Adrenal gland (tissue), 12 donors: Measurements from ENCODE around the gene PSMG4. TPM values are rescaled to one million over a fixed set of nuclear protein-coding genes. Genes with fewer than 3 reads are reported as not detected.

Experiments used
- DNase-seq, 7 donors: peaks; one replicate each; pipeline ENCODE4 v3.0.0-alpha.2; 2019 to 2020
- H3K27ac ChIP-seq, 5 donors: fragments of 200-600 bp; sonication (generic) in 4 of 5; 1 replicate in 3 of 5; 2 replicates in 2 of 5; pipeline versions ENCODE4 v1.5.1 to v1.8.0; 2016 to 2020; ENCODE audit warnings: mild to moderate bottlenecking in 1 of 5
- H3K27me3 ChIP-seq: fragments of 200-600 bp; 2 replicates; pipeline ENCODE4 v1.8.0; 2021
- H3K36me3 ChIP-seq, 2 donors: fragments of 200-600 bp; replicated peaks in 1 of 2; 1 replicate in 1 of 2; 2 replicates in 1 of 2; pipeline versions ENCODE4 v1.5.1 to v1.8.0; 2018 to 2022
- H3K4me1 ChIP-seq, 2 donors: fragments of 200-600 bp; replicated peaks in 1 of 2; 1 replicate in 1 of 2; 2 replicates in 1 of 2; pipeline versions ENCODE4 v1.5.1 to v1.8.0; 2018 to 2021
- H3K4me3 ChIP-seq, 4 donors: fragments of 200-600 bp; sonication (generic) in 3 of 4; one replicate each; pipeline ENCODE4 v1.5.1; 2016 to 2018
- H3K9me3 ChIP-seq, 3 donors: fragments of 200-600 bp; sonication (generic) in 1 of 3; replicated peaks in 1 of 3; 1 replicate in 2 of 3; 2 replicates in 1 of 3; pipeline versions ENCODE4 v1.5.1 to v1.8.0; 2016 to 2021
- POLR2A ChIP-seq, 2 donors: fragments of 450-650 bp; IDR thresholded peaks; one replicate each; pipeline ENCODE4 v1.6.1; 2017; ENCODE audit warnings: antibody characterized with exemption in 2 of 2, mild to moderate bottlenecking in 2 of 2, moderate library complexity in 1 of 2
- WGBS, 4 donors: extraction: QIAGEN DNeasy Blood & Tissue Kit in 2 of 4; methylation state at CpG; one replicate each; pipeline versions ENCODE4 v1.1.5 to v1.1.7; 2013 to 2017; 5-methylcytosine and 5-hydroxymethylcytosine counted together
- intact Hi-C, 2 donors: fragments of 100-400 bp; cut with DNase I; formaldehyde crosslinking; loops; one replicate each; pipeline versions ENCODE4 v1.14.1 to v1.15.0; 2022 to 2023
- polyA plus RNA-seq, 3 donors: library from polyadenylated mRNA; stranded (reverse); fragments of 200-250 nt in 2 of 3; fragments of 350-450 nt in 1 of 3; fragmentation: Illumina TruSeq in 1 of 3; extraction: RNeasy Lipid Tissue Mini Kit (QIAGEN cat#74804) in 1 of 3; gene quantifications; one replicate each; pipeline ENCODE4 v1.2.3, GENCODE V29; 2013 to 2014
- total RNA-seq, 9 donors: library from RNA; depleted of rRNA in 4 of 9; stranded (reverse); fragments of >200 nt in 4 of 9; fragments of 120-200 nt in 1 of 9; fragmentation: NEBNext Ultra II Directional in 1 of 9; extraction: Animal tissue kit (Norgen Biotek cat#: 25700) in 1 of 9; gene quantifications; one replicate each; pipeline versions ENCODE4 v1.1.0 to v1.2.4, GENCODE V29; 2013 to 2023
- TF ChIP-seq, protein P1 (sequence below), 6 experiments: fragments of 450-650 bp in 4 of 6; fragments of 200-600 bp in 2 of 6; sonication (generic) in 1 of 6; IDR thresholded peaks; 1 replicate in 5 of 6; 2 replicates in 1 of 6; pipeline versions ENCODE4 v1.5.1 to v1.8.0; 2016 to 2021; ENCODE audit warnings: antibody characterized with exemption in 6 of 6, mild to moderate bottlenecking in 2 of 6, moderate library complexity in 1 of 6
- donor health status: healthy with polysubstance abuse.
- donor health status: Bipolar disorder and iron deficiency.
- donor health status: DM: yes; HTN: yes; CAD: no.
- donor health status: DM: no; HTN: no; CAD: no.
- donor health status: DM: no; HTN: no; CAD: no.
- donor health status: DM: yes; HTN: yes; CAD: no.

The PSMG4 gene
- total and polyA plus RNA-seq, 12 donors = 4.9 to 87.5 (median 20.0) TPM

DNA sequence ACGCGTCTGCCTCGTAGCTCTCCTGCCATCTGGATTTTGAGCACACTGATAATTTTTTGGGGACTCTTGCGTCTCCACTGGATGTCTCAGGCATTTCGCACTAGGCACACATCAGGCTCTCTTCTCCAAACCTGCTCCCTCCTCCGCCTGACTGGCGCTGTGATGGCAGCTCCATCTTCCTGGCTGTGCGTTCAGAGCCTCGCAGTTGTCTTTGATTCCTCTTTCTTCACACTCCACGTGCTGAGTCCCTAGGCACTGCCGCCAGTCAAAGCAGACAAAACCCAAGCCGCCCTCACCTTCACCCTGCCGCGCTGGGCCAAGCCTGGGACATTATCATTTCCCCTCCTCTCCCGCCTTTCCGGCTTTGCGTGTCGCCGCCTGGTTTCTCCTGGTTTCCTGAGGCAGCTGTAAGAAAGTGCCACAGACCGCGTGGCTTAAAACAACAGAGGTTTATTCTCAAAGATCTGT, 778 bp downstream of the PSMG4 start:
- Histone ChIP-seq H3K4me1 (peaks cover 14 to 38% of the 10 kb centered on the region in 2 donors), H3K27me3 (no peaks in the 10 kb centered on the region), H3K36me3 (peaks cover 0 to 11% of the 10 kb centered on the region in 2 donors), H3K27ac (peak overlapping the region; percentile 30 to 88 (median 79)), H3K9me3 (no peaks in the 10 kb centered on the region), H3K4me3 (peak overlapping the region; percentile 75 to 97 (median 92))
- WGBS, 4 donors = 0 to 1% (median 1%) methylated on average over 21 of the region's 21 CpGs
- peak in 5 of 7 donors; percentile 53 to 73 (median 64) for DNase-seq
- intact Hi-C loops = no loop called here
- TF ChIP-seq, protein P1, sequence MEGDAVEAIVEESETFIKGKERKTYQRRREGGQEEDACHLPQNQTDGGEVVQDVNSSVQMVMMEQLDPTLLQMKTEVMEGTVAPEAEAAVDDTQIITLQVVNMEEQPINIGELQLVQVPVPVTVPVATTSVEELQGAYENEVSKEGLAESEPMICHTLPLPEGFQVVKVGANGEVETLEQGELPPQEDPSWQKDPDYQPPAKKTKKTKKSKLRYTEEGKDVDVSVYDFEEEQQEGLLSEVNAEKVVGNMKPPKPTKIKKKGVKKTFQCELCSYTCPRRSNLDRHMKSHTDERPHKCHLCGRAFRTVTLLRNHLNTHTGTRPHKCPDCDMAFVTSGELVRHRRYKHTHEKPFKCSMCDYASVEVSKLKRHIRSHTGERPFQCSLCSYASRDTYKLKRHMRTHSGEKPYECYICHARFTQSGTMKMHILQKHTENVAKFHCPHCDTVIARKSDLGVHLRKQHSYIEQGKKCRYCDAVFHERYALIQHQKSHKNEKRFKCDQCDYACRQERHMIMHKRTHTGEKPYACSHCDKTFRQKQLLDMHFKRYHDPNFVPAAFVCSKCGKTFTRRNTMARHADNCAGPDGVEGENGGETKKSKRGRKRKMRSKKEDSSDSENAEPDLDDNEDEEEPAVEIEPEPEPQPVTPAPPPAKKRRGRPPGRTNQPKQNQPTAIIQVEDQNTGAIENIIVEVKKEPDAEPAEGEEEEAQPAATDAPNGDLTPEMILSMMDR (IDR thresholded peaks at IDR 0.05) = no peak
- TF ChIP-seq POLR2A (IDR thresholded peaks at IDR 0.05) = peak in 1 of 2 donors; percentile 8

DNA sequence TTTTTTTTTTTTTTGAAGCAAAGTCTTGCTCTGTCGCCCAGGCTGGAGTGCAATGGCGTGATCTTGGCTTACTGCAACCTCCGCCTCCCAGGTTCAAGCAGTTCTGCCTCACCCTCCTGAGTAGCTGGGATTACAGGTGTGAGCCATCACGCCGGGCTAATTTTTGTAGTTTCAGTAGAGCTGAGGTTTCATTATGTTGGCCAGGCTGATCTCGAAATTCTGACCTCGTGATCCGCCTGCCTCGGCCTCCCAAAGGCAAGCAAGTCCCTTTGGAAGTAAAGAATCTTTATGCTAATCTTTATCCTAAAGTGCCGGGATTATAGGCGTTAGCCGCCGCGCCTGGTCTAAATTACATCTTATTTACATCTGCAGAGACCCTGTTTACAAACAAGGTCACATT, 1.5 kb downstream of the PSMG4 start:
- Histone ChIP-seq H3K27ac (no peak overlapping the region), H3K36me3 (peaks cover 0 to 12% of the 10 kb centered on the region in 2 donors), H3K27me3 (no peaks in the 10 kb centered on the region), H3K4me3 (no peak overlapping the region), H3K9me3 (no peaks in the 10 kb centered on the region), H3K4me1 (peaks cover 14 to 38% of the 10 kb centered on the region in 2 donors)
- intact Hi-C loops = no loop called here
- TF ChIP-seq, protein P1 (IDR thresholded peaks at IDR 0.05) = no peak
- DNase-seq = no peak
- 81 to 87% (median 83%) methylated on average over 12 to 14 of the region's 14 CpGs for WGBS, 4 donors

DNA sequence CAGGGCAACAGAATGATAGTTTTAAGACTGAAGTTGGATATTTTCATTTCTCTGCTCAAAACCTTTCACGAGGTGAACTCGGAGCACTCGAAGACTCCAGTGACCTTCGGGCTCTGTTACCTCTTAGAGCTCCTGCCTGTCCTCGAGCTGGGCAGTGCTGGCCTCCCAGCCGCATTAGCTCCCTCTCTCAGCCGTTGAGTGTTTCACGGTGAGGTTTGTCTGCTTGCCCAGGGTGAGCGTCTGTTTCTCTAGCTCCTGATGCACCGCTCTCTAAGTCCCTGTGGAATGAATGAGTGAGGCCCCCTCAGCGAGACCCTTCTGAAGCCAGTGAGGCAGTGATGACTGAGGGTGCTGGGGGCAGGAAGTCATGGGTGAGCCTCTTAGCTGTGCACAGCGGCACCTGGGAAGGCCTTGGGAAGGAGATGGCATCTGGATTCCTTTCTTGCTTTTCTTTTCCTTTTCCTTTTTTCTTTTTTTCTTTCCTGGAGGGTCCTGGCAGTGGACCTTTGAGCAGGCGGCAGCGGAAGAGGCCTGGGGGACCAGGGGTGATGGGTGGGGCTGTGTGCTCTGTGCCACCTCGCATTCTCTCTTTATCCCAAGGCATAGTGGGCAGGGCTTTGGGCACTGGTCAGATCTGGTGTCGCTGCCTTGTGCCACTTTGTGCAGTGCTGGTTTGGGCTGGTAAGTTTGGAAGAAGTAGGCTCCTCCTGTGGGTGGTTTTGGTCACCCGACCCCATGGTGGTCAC, 2.2 kb downstream of the PSMG4 start:
- Histone ChIP-seq H3K9me3 (no peaks in the 10 kb centered on the region), H3K4me1 (peaks cover 14 to 38% of the 10 kb centered on the region in 2 donors), H3K36me3 (peaks cover 0 to 12% of the 10 kb centered on the region in 2 donors), H3K27ac (no peak overlapping the region), H3K27me3 (no peaks in the 10 kb centered on the region), H3K4me3 (no peak overlapping the region)
- DNase-seq = no peak
- no peak for TF ChIP-seq POLR2A (IDR thresholded peaks at IDR 0.05)
- TF ChIP-seq, protein P1 (IDR thresholded peaks at IDR 0.05) = no peak
- 56 to 68% (median 65%) methylated on average over 16 to 17 of the region's 17 CpGs for WGBS, 4 donors
- intact Hi-C loops = no loop called here

DNA sequence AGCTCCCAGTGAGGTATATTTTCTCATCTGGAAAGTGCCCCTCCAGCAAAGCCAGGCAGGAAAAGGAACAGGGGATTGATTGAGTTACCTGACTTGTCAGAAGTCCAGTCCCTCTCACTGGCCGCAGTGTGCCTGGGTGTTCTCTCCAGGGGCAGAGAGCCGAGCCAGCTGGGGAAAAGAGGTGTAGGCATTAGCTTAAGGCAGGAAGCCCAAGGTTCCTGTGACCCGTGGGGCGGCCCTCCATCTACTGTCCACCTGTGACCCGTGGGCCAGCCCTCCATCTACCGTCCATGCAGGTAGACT, 2.7 kb downstream of the PSMG4 start:
- WGBS, 4 donors = 53 to 67% (median 56%) methylated on average over 4 to 6 of the region's 6 CpGs
- Histone ChIP-seq H3K9me3 (no peaks in the 10 kb centered on the region), H3K27ac (no peak overlapping the region), H3K4me1 (peaks cover 14 to 38% of the 10 kb centered on the region in 2 donors), H3K36me3 (peaks cover 0 to 12% of the 10 kb centered on the region in 2 donors), H3K27me3 (no peaks in the 10 kb centered on the region), H3K4me3 (no peak overlapping the region)
- intact Hi-C loops = no loop called here
- DNase-seq = no peak
- TF ChIP-seq, protein P1 (IDR thresholded peaks at IDR 0.05) = no peak
- TF ChIP-seq POLR2A (IDR thresholded peaks at IDR 0.05) = no peak
